HEK293T (cell line): Measurements from ENCODE around the gene ZBTB8B.

Experiments
- ARNT ChIP-seq: fragments of 450-650 bp; IDR thresholded peaks from 2 replicates; pipeline ENCODE4 v1.6.1; 2017; ENCODE audit warnings: mild to moderate bottlenecking
- BHLHE40 ChIP-seq: fragments of 450-650 bp; IDR thresholded peaks from 2 replicates; pipeline ENCODE4 v1.6.1; 2016; ENCODE audit warnings: mild to moderate bottlenecking, moderate library complexity, borderline replicate concordance
- CTBP1 ChIP-seq: fragments of 450-650 bp; IDR thresholded peaks from 2 replicates; pipeline ENCODE4 v1.6.1; 2016; ENCODE audit warnings: borderline replicate concordance
- ELF4 ChIP-seq: fragments of 450-650 bp; IDR thresholded peaks from 2 replicates; pipeline ENCODE4 v1.6.1; 2017; ENCODE audit warnings: antibody characterized with exemption
- FOXA1 ChIP-seq: fragments of 450-650 bp; IDR thresholded peaks from 2 replicates; pipeline ENCODE4 v1.6.1; 2016; ENCODE audit warnings: mild to moderate bottlenecking
- FOXK2 ChIP-seq: fragments of 450-650 bp; IDR thresholded peaks from 2 replicates; pipeline ENCODE4 v1.6.1; 2016; ENCODE audit warnings: mild to moderate bottlenecking
- FOXM1 ChIP-seq: fragments of 450-650 bp; IDR thresholded peaks from 2 replicates; pipeline ENCODE4 v1.6.1; 2017; ENCODE audit warnings: mild to moderate bottlenecking, borderline replicate concordance
- HDGF ChIP-seq: fragments of 450-650 bp; IDR thresholded peaks from 2 replicates; pipeline ENCODE4 v1.6.1; 2017; ENCODE audit warnings: antibody characterized with exemption, borderline replicate concordance
- LEF1 ChIP-seq: fragments of 450-650 bp; IDR thresholded peaks from 2 replicates; pipeline ENCODE4 v1.6.1; 2017; ENCODE audit warnings: mild to moderate bottlenecking, borderline replicate concordance
- NFRKB ChIP-seq: fragments of 450-650 bp; IDR thresholded peaks from 2 replicates; pipeline ENCODE4 v1.6.1; 2016; ENCODE audit warnings: mild to moderate bottlenecking, moderate library complexity
- SP1 ChIP-seq: fragments of 450-650 bp; IDR thresholded peaks from 2 replicates; pipeline ENCODE4 v1.6.1; 2017
- SUZ12 ChIP-seq: fragments of 450-650 bp; IDR thresholded peaks from 2 replicates; pipeline ENCODE4 v1.6.1; 2016; ENCODE audit warnings: mild to moderate bottlenecking
- TARDBP ChIP-seq: fragments of 450-650 bp; IDR thresholded peaks from 2 replicates; pipeline ENCODE4 v1.6.1; 2016
- ZNF384 ChIP-seq: fragments of 450-650 bp; IDR thresholded peaks from 2 replicates; pipeline ENCODE4 v1.6.1; 2016

- no peak for TF ChIP-seq SUZ12
- no peak for TF ChIP-seq HDGF
- TF ChIP-seq SP1, result no peak
- no peak for TF ChIP-seq ELF4
- TF ChIP-seq ARNT, result no peak
- no peak for TF ChIP-seq FOXK2
- no peak for TF ChIP-seq CTBP1
- no peak for TF ChIP-seq FOXM1
- no peak for TF ChIP-seq NFRKB
- TF ChIP-seq BHLHE40, result no peak
- no peak for TF ChIP-seq LEF1
- TF ChIP-seq FOXA1, result no peak
- TF ChIP-seq TARDBP, result no peak
- no peak for TF ChIP-seq ZNF384
Measured at GRCh38 chr1:32431736-32432400, 33.0 kb upstream of the ZBTB8B start.
